ENCODE results near the gene TMED1. TPM values are rescaled to one million over a fixed set of nuclear protein-coding genes. Genes with fewer than 3 reads are reported as not detected.

The TMED1 gene
- total and polyA plus RNA-seq, 2 of the 13 experiments (the other 11 are each of a cell fraction or from before 2014, with no cell fraction given), result 48.3 to 51.8 TPM

GRCh38 chr19:10835754-10836478 is at the start of gene TMED1 (continued):
- TF ChIP-seq MNT (IDR thresholded peaks at IDR 0.05) (0 out of 2 replicates have a peak, but pooled peaks have one; percentile 14), SETDB1 (CRISPR knock-in tag; IDR thresholded peaks at IDR 0.05; ENCODE audit: borderline replicate concordance) (no peak), ZNF556 (CRISPR knock-in tag; IDR thresholded peaks at IDR 0.05; ENCODE audit: borderline replicate concordance) (peak; percentile 85), ELF3 (CRISPR knock-in tag; IDR thresholded peaks at IDR 0.05) (peak; percentile 33; the same call in 1 of the 2 replicates), PHF5A (CRISPR knock-in tag; IDR thresholded peaks at IDR 0.05; ENCODE audit: low read depth, unreplicated experiment) (peak; percentile 29), ZEB1 (IDR thresholded peaks at IDR 0.05; ENCODE audit: insufficient replicate concordance, low read depth) (peak; percentile 17), ZNF274 (CRISPR knock-in tag; IDR thresholded peaks at IDR 0.05) (peak; percentile 57; the same call in 1 of the 2 replicates), ATRX (CRISPR knock-in tag; IDR thresholded peaks at IDR 0.05; ENCODE audit: borderline replicate concordance) (no peak), NFYC (CRISPR knock-in tag; IDR thresholded peaks at IDR 0.05) (peak; percentile 67), TCF7 (IDR thresholded peaks at IDR 0.05; ENCODE audit: low read depth) (no peak), PBX3 (CRISPR knock-in tag; IDR thresholded peaks at IDR 0.05; ENCODE audit: borderline replicate concordance) (no peak), ZNF639 (CRISPR knock-in tag; conservative IDR thresholded peaks at IDR 0.05) (no peak), DBP (CRISPR knock-in tag; IDR thresholded peaks at IDR 0.05; ENCODE audit: not compliant biosample characterization) (no peak), REST (IDR thresholded peaks at IDR 0.05; ENCODE audit: borderline replicate concordance in 1 of 2, low read depth in 1 of 2, low read length in 2 of 2) (0 out of 4 replicates have a peak, but pooled peaks of 1 of the 2 experiments have one; percentile 43), ZMAT3 (CRISPR knock-in tag; conservative IDR thresholded peaks at IDR 0.05) (peak; percentile 33; the same call in 1 of the 2 replicates), AGO2 (optimal IDR thresholded peaks at IDR 0.05; ENCODE audit: low read depth, low read length) (peak; percentile 93), ZFP36L1 (CRISPR knock-in tag; IDR thresholded peaks at IDR 0.05) (no peak), SIX1 (CRISPR knock-in tag; IDR thresholded peaks at IDR 0.05; ENCODE audit: borderline replicate concordance) (no peak)
